Thyroid gland (tissue), 4 donors: ENCODE data around the gene SLC45A2.

Experiments
- CTCF ChIP-seq, 6 experiments: fragments of 200-600 bp in 3 of 6; fragments of 450-650 bp in 3 of 6; sonication (generic) in 3 of 6; IDR thresholded peaks; one replicate each; pipeline ENCODE4 v1.5.1; 2016 to 2019; ENCODE audit warnings: antibody characterized with exemption in 6 of 6, mild to moderate bottlenecking in 2 of 6, inconsistent platforms in 1 of 6, moderate library complexity in 1 of 6
- POLR2A ChIP-seq, 2 donors: fragments of 450-650 bp; IDR thresholded peaks; one replicate each; pipeline ENCODE4 v1.6.1; 2017; ENCODE audit warnings: antibody characterized with exemption in 2 of 2, mild to moderate bottlenecking in 2 of 2, moderate library complexity in 1 of 2

DNA sequence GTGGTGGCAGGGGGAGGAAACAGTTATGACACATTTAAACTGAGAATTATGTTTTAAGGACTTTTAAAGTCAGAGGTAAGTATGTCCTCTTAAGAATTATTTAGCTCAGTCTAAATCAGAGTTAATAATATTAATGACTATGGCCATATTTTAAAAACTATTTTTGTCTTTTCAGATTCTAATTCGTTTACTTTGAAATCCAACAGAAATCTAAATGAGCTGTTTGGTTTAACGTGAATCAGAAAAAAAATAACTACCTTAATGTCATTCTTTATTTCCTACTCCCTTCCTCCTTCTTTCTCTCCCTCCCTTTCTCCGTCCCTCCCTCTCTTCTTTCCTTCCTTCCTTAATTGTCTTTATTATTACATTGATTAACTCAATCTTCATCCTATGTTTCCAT lies 43.9 kb upstream of the SLC45A2 start:
- TF ChIP-seq CTCF (IDR thresholded peaks at IDR 0.05) (no peak), POLR2A (IDR thresholded peaks at IDR 0.05) (no peak)
